Glomerular visceral epithelial cell (primary cell): ENCODE results near the gene GMPR2.
A peak's percentile ranks its signal among the peaks of the same experiment; 100 is the strongest.
"Not testable (repeated sequence)": the region's sequence is repeated elsewhere in the genome, so short reads cannot be mapped to it uniquely, and the experiment has no call there.

ENCODE experiments used
- DNase-seq: peaks from one replicate; pipeline ENCODE4 v3.0.0-alpha.2; 2016; ENCODE audit errors: extremely low spot score

GMPR2 gene

GRCh38 chr14:24231263-24232120 is 1.2 kb upstream of the GMPR2 start:
- DNase-seq, result no peak

GRCh38 chr14:24232121-24232644 is 546 bp upstream of the GMPR2 start, which contains the start of gene NEDD8:
Gene NEDD8, minus strand, starts transcription at chr14:24232367. Its CDS starts 100 bp downstream, at chr14:24232267.
- peak; percentile 90 for DNase-seq

- DNase-seq, result no peak
These were observed 773 bp downstream of the GMPR2 start for GRCh38 chr14:24233538-24233866.

GRCh38 chr14:24234095-24235005 is 1.6 kb downstream of the GMPR2 start:
- DNase-seq, result no peak

GRCh38 chr14:24235804-24236688 is 3.3 kb downstream of the GMPR2 start:
- DNase-seq, result no peak

- no peak for DNase-seq
These were observed 4.1 kb downstream of the GMPR2 start for GRCh38 chr14:24236689-24237462.

GRCh38 chr14:24237463-24237955 is 4.8 kb downstream of the GMPR2 start:
- no peak for DNase-seq

- DNase-seq, result no peak
These were observed 5.4 kb downstream of the GMPR2 start for GRCh38 chr14:24238123-24238522.

- DNase-seq, result no peak
These were observed 5.9 kb downstream of the GMPR2 start for GRCh38 chr14:24238527-24239037.

- DNase-seq, result no peak
These were observed 7.6 kb downstream of the GMPR2 start for GRCh38 chr14:24240110-24240918.

GRCh38 chr14:24241829-24242443 is 9.2 kb downstream of the GMPR2 start:
- peak; percentile 91 for DNase-seq

- DNase-seq, result no peak
These were observed 10.7 kb downstream of the GMPR2 start for GRCh38 chr14:24243336-24243836.

GRCh38 chr14:24245350-24245749 is 12.6 kb downstream of the GMPR2 start:
- DNase-seq, result not testable (repeated sequence)

GRCh38 chr14:24246765-24247212 is 14.1 kb downstream of the GMPR2 start:
- no peak for DNase-seq

GRCh38 chr14:24247422-24247821 is 14.7 kb downstream of the GMPR2 start:
- DNase-seq, result no peak

- DNase-seq, result no peak
These were observed 16.7 kb downstream of the GMPR2 start for GRCh38 chr14:24249230-24250021.

GRCh38 chr14:24250354-24250753 is 17.6 kb downstream of the GMPR2 start:
- no peak for DNase-seq

GRCh38 chr14:24251880-24252288 is 19.2 kb downstream of the GMPR2 start:
- DNase-seq, result peak; percentile 63
